ENCODE measurements around the gene MED12L.

Gene MED12L

DNA sequence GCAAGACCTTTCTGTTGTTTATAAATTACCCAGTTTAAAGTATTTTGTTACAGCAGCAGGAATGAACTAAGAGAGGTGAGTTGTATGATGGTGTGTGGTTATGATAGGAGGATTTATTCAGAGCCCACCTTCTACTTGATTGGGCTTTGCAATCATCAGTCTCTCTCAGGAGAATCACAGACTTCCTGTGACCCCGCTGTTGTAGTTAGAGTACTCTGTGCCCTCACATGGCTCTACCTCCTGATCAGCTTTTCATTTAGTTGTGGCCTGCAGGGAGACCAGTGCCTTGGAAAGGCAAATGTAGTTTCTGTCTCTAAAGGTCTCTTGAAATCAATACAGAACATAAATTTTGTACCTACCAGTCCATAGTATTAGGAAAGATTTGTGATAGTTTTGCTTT lies 200.5 kb downstream of the MED12L start:
- DNase-seq: no peak

DNA sequence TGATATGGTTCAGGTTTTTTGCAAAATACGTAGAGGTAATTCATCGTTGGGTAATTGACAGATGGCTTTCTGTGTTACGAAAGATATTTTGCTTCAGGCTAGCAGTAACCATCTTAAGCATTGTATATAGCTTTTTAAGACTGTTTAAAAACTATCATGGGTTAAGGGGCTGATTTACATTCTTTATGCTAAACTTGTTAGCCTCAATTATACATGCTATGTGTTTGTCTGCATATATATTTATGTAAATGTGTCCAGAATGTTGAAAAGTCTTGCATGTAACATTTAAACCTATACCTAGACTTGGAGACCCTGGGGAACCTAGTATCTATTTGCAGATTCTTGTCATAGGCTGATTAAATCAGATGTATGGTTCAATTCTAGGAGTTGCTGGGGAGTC lies 204.0 kb downstream of the MED12L start:
- no peak for DNase-seq

DNA sequence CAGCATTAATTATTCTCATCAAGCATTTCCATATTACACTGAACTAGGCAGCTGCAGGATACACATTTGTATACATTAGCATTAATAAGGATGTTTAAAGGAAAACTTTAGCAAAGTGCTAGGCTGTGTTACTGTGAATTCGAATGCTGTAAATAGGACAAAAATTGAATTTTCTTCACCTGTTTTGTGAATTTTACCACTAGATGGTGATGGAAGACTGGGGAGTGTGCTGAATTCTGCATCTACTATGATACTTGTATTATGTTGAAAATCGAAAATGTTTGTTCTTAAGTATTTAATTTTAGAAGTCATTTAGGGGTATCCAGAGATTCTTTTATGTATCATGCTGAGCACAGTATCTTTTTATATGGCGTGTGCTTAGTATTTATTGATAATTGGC lies 205.2 kb downstream of the MED12L start:
- no peak for DNase-seq

DNA sequence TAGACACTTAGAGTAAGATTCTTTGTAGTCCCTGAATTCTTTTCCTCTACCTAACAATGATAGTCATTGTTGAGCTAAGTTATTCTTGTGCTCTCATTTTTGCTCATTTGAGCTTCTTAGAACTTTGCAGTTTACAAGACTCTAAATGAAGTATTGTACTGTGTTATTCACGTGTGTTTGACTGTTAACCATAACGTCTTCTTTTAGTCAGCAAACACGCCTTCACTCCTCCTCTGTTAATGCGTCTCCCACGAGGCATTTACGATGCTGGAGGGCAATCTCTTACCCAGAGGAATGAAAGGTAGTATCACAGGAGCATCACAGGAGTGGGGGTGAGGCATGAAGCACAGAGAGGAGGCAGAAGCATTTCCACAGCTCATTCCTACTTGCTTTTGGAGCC lies 207.7 kb downstream of the MED12L start:
- no peak for DNase-seq

DNA sequence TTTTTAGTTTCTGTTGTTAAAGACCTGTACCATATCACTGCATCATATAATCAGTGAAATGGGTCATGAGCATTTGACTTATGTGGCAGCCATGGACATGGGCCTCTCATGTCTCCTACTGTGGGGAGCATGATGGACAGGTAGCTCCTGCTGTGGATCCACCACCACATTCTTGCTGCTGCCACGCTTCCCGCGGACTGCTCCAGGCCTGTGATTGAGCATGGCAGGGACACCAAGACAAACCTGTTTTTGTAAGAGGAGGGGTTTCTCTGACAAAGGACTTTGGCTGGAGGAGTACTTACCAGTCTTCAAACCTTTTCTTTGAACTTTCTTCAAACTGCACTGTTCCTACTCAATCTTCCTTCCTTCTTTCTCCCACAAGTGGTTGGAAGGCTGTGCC lies 210.8 kb downstream of the MED12L start:
- DNase-seq: no peak

DNA sequence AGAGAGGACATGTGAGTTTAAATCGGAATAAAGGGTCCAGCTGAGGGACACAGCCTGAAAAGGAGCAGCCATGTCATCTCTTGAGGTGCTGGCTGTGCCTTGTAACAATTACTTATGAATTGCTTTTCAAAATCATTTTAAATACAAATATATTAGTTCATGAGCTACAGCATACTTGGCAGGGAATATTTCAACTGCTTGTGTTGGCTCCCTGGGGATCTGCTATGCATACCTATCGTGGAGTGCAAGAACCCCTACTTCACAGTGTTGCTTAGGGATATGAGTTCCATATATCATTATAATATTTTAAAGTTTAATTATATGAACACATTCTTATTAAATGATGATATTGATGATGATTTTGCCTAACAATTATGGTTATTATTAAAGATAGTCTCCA lies 212.0 kb downstream of the MED12L start:
- DNase-seq: no peak

DNA sequence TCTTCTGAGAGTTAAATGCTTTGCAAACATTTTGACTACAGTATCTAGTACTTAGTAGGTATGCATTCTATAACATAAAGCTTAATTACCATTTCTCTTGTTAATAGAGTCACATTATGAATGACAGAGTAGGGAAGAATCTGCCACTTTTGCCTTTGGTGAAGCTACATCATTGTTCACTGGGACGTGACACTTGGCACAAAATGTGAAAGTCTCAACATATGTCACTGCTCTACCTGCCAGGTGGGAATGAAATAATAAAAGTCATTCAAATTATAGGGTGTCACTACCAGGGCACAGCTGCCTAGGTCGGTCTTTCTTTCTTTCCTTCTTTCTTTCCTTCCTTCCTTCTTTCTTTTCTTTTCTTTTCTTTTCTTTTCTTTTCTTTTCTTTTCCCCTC lies 213.5 kb downstream of the MED12L start:
- no peak for DNase-seq

DNA sequence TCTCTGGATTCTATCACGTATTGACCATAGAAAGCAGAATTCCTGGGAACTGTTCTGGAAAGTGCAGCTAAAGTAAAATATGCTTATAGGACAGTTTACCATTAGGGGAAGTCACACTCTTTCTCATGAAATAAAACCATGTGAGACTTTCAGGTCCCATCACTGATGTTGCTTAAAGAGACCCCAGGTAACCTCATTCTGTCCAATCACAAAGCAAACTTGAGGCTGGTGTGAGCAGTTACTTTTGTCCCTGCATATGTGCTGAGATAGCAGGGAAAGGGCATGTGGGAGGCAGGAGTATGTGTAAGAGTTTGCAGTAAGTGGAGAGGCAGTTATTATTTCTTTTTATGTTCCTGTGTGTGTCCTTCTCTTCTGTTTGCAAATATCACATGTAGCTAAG lies 215.1 kb downstream of the MED12L start:
- no peak for DNase-seq

DNA sequence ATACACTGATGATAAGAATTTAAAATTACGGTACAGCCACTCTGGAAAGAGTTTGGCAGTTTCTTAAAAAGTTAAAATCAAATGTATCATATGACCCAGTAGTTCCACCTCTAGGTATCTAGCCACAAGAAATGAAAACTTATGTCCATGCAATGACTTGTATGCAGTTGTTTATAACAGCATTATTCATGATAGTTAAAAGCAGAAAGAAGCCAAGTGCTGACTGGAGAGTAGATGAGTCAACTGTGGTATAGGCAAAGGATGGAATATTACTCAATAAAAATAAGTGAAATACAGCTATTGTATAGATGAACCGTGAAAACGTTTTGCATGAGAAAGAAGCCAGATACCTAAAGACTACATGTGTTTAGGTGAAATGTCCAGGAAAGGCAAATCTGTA lies 216.3 kb downstream of the MED12L start:
- no peak for DNase-seq

DNA sequence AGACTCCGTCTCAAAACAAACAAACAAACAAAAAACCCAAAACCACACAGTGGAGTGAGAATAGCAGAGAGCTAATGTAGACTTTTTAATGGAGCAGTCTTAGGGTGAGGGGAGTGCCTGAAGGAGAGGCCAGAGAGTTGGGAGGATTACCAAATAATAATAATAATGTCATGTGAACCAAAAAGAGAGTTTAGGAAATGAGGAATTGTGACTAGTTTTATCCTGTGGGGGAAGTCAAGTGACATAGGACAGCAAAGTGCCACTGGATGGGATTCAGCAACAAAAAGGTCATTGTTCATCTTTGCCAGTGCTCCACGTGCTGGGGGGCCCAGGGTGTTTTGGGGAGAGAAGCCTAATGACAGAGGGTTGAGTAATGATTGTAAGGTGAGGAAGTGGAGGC lies 218.3 kb downstream of the MED12L start:
- no peak for DNase-seq

DNA sequence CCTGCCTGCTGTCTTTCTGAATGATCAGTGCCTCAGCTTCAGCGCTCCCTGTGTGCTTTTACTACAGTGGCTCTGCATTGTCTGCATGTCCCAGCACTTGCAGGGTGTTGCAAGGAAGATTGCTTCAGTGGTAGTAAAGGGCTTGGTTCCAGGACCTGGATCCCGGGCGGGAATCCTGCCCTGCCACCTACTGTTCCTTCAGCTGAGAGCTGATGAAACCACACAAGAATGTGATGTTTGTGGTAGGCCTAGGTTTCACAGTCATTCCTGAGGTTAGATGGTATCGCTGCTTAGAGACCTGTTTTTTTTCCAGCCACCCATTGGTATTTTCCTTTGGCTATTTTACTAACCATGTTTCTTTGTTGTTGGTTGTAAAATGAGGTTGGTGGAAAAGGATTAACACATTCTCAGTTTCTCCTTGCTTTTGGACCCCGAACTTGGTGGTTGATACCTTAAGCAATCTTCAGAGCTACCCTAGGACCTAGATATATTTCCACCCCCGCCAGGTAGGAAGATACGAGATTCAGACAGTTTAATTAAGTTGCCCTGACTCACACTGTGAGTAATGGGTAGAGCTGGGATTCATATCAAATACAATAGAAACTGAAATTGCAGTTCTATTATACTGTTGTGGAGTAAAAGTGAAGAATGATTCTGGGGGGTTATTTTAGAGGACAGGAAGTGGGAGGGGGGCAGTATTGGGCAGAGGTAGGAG lies 219.8 kb downstream of the MED12L start:
- peak in 5 of 58 donors; percentile 2 to 61 (median 8) for DNase-seq

DNA sequence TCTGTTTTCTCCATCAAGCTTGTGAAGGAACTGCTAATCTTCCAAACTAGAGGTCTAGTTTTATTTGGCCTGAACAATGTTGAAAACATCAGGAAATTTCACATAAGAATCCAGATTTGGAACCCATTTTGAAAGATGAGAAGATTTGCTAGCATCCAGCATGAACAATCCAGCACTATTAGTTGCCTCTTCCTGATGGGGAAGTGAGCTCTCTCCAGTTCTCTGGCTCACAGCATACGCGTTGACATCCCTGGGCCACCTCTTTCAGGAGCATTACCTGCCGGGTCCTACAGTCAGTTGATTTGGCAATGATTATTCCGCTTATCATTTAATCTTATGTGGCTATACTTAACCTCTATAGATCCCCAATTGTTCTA lies 220.3 kb downstream of the MED12L start:
- DNase-seq: no peak

DNA sequence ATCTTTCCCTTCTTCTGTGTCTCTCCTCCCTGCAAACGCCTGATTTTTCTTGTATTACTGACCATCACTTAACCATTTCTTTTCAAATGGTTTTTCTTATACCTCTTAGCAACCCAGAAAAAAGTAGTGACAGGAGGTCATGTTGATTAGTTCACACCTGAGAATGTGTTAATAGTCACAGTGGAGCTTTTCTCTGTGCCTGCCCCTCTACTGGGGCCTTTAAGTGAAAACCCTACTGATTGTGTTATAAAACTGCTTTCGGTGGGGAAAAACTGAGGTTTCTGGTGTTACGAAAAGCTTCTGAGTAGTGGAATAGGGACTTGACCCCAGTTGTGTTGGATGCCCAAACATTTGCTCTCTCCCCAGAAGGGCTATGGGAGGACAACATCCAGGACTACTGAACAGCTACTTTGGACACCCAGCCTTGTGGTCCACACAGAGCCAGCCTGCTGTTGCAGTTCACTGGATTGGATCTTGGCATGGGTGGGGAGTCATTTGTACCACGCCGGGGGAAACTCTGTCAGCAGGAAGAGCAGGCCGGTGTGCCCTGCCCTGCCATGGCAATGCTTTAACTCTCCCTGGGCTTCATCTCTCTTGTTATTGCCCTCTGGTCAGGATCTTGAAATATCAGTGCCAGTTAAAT lies 220.8 kb downstream of the MED12L start:
- no peak for DNase-seq

DNA sequence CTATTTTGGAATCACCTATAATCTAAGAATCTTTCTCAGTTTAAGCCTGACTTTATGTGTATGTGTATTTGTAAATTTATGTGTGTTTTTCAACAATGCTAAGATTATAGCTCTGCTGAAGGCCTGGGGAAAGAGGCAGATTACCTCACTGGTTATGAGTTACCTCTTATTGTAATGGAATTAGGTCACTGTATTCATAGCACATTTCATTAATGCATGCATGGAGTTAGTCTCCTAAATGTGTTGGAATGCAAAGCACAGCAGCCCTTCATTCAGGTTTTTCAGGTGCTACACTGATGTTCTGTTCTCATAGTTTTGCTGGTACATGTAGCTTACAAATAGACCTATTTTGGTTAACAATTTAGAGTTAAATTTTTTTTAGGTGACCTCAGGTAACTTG lies 221.7 kb downstream of the MED12L start:
- DNase-seq: no peak

DNA sequence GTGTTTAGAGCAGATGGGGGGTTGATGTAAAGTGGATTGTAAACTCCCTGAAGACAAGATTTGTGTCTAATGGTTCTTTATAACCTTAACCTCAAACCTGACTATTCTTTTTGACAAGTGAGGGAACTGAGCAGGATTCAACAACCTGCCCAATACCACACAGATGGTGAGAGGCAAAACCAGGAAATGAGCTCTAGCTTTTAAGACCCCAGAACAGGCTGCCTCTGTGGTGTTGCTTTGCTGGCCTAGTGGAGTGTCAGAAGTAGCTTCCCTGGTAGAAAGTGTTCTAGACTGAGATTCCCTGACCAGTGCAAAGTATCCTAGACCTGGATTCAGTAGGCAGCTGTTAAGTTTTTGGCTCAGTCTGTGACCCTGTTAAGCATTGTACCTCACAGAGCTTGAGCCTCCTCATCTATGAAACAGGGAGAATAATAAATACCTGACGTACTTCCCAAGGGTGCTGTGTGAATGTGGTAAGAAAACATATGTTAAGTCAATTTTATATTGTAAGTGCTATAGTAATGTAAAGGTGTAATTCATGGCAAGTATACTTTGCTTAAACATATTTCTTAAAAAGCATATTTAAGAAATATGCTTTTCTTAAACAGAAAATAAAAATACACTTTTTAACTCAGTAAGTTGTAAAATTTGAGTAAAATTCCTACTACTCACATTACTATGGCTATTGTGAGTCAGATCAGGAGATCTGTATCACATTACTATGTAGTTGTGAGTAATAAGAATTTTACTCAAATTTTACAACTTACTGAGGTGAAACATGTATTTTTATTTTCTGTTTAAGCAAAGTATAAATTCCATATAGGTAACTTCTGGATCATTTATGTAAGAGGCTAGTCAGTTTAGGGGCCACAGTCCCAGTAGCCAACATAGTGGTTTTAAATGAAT lies 222.4 kb downstream of the MED12L start:
- no peak for DNase-seq

DNA sequence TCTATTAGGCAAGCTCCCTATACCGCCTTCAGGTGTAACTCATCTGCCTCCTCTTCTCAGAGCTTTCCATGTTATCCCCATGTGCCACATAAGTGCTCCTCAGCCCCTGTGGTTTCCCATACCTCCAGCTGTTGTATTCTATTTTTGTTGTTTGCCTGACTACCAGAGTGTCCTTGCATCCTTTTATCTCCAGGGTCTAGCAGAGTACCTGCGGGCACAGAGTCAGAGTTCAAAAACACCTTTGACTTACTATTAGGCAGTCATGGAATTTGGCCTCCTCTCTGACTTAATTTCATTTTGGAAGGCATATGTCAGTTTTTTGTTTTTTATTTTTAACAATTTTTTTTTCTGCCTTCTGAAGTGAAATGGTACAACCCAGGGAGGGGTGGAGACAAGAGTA lies 224.1 kb downstream of the MED12L start:
- DNase-seq: no peak

DNA sequence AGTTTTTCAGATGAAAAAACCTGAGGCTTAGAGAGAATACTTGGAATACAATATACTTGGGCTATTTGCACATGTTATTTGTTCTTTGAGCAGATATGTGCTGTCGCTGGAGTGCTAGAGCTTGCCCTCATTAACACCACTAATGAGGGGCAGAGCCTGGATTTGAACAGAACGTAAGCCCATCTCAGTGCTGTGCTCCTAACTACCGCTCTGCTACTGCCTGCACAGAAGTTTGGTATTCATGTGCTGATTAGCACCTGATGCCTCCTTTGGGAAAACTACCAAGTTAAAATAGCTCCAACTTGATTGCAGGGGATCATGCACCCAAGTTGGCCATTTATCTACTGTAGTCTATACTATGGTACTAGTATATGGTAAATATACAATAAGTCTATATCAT lies 227.5 kb downstream of the MED12L start:
- no peak for DNase-seq

DNA sequence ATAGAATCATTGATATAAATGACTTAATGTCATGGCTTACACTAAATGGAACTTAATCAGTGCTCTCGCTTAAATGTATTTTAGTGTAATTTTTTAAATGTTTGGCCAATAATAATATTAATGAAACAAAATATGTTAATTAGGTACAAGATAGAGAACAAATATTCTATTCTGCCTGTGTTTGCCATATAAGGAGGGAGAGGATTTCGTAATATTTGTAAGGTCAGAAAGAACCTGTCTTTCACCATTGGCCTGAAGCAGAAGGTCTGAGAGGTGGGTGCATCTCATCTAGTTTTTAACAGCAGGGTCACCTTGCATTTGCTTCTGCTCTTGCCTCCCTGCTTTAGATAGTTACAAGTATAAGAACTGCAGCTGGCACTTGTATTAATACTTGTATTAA lies 228.7 kb downstream of the MED12L start:
- DNase-seq: no peak

DNA sequence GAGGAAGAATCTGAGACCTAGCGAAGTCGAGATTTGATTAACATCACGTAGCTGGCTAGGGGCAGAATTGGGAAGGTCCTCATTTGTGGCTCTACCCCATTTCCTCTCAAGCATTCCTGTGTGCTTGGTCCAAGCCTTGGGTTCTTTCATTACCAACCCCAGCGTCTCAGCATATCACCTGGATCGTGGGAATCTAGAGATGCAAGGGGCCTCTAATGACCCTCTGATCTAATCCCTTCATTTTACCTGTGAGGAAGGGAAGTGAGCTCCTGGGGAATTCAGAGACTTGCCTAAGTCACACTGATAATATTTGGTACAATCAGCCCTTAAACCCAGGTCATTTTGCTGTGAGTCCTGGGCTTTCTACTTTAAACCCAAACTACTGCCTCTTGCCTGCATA lies 229.1 kb downstream of the MED12L start:
- DNase-seq: no peak

DNA sequence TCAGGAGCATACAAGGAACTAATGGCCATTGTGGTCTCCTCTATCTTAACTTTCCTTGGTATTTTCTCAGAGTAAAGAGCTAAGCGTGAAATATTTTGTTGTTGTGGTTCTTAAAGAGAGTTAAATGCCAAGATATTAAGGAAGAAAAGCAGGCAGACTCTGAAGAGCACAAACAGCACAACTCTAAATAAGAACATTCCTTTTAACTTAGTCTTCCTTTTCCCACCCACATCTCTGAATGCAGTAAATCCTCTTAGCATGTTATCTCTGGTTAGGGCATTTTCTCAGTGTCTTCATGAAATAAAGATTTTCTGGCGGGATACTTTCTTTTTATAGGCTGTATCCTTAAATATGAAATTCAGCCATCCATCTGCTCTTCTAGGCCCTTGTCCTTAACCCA lies 229.7 kb downstream of the MED12L start:
- DNase-seq: no peak

DNA sequence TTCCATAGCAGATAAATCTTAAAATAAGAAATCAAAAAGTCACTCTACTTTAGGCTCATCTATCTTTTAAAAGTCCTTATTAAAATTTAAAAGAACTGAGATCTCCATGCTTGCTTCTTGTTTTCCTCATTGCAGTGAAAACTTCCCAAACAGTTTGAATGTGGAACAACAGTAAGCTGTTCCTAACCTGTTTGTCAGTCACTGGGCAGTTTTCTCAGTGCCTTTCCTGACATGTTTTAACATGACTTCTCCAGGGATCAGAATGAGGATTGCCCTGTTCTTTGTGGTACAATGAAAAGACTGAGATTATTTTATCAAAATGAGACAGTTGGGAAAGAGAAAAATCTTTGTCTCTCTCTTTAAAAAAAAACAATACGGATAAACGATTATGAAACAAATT lies 230.4 kb downstream of the MED12L start:
- no peak for DNase-seq

DNA sequence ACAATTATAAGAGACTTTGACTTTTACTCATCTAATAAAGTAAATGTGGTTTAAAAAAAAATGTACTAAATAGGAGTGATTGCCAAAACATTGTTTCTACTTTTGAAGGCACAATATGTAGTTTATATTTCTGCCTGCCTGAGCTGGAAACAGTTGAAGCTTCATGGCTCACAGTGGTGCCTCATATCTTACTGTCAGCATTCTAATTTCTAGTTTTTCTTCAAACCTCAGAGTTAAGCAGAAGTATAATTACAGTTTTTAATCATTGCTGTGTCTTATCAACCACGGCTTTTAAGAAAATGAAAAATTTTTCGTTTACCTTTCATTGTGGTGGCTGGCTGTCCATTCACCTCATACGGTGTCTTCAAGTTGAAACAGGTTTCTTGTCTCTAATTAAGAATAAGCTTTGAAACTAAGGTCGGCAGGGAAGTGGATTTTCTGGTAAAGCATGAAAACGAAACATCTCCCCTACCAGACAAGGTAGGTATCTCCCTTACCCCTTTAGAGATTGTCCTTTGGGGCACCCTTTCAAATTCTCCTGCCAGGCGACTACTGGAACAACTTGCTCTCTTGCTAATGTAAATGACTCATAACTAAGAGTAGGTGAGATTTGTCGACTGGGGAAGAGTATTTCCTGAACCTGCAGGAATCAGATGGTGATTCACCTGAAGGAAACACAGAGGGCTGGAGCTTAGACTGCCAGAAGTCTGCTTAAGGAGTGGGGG lies 231.0 kb downstream of the MED12L start, which contains the start of gene GPR87:
Gene GPR87 (minus strand): TSS at position 554 of the 725 bp plus-strand sequence. CDS start 16,720 bp downstream, outside the sequence.
- no peak for DNase-seq

Data from anterior cingulate cortex (tissue), 58 donors.